ENCODE results near the gene EIF2S3. TPM values are rescaled to one million over a fixed set of nuclear protein-coding genes. Genes with fewer than 3 reads are reported as not detected.

Gene EIF2S3
- total and polyA plus RNA-seq, 2 of the 13 experiments (the other 11 are each of a cell fraction or from before 2014, with no cell fraction given): 61.0 to 183 TPM

GRCh38 chrX:24054182-24055042, at the start of gene EIF2S3 (continued):
- TF ChIP-seq ZNF749 (CRISPR knock-in tag; IDR thresholded peaks at IDR 0.05; ENCODE audit: borderline replicate concordance) (0 out of 2 replicates have a peak, but pooled peaks have one; percentile 28), GABPA (IDR thresholded peaks at IDR 0.05; ENCODE audit: low read depth, low read length) (peak; percentile 70), GABPA (CRISPR knock-in tag; IDR thresholded peaks at IDR 0.05; ENCODE audit: low read depth) (peak; percentile 92), ZNF816 (CRISPR knock-in tag; IDR thresholded peaks at IDR 0.05; ENCODE audit: borderline replicate concordance) (no peak), BCL6 (CRISPR knock-in tag; IDR thresholded peaks at IDR 0.05) (peak; percentile 86), ATF4 (CRISPR knock-in tag; IDR thresholded peaks at IDR 0.05) (peak in 1 of 2 experiments; percentile 98; a peak in 2 of 4 replicates), ZBTB14 (CRISPR knock-in tag; IDR thresholded peaks at IDR 0.05) (peak; percentile 52; the same call in 1 of the 2 replicates), ZNF350 (CRISPR knock-in tag; IDR thresholded peaks at IDR 0.05; ENCODE audit: borderline replicate concordance, low read depth) (peak; percentile 45; the same call in 1 of the 2 replicates), ATF7-NPFF (CRISPR knock-in tag; IDR thresholded peaks at IDR 0.05; ENCODE audit: low read depth) (no peak), GPBP1L1 (CRISPR knock-in tag; IDR thresholded peaks at IDR 0.05) (no peak), HNF4G (IDR thresholded peaks at IDR 0.05; ENCODE audit: borderline replicate concordance, low read depth, low read length) (peak; percentile 29; the same call in 1 of the 2 replicates), HNF4G (CRISPR knock-in tag; IDR thresholded peaks at IDR 0.05; ENCODE audit: borderline replicate concordance, low read depth) (no peak), SP1 (IDR thresholded peaks at IDR 0.05) (no peak), SP1 (CRISPR knock-in tag; IDR thresholded peaks at IDR 0.05) (0 out of 2 replicates have a peak, but pooled peaks have one; percentile 29), FOSL2 (CRISPR knock-in tag; IDR thresholded peaks at IDR 0.05) (peak; percentile 5; the same call in 1 of the 2 replicates), PRDM15 (CRISPR knock-in tag; IDR thresholded peaks at IDR 0.05) (peak; percentile 51; the same call in 1 of the 2 replicates), ZFY (CRISPR knock-in tag; IDR thresholded peaks at IDR 0.05) (peak; percentile 57; the same call in 1 of the 2 replicates), PHF20 (CRISPR knock-in tag; IDR thresholded peaks at IDR 0.05) (peak; percentile 66), ELF1 (CRISPR knock-in tag; IDR thresholded peaks at IDR 0.05) (peak; percentile 35; the same call in 1 of the 2 replicates), TFAP4 (IDR thresholded peaks at IDR 0.05; ENCODE audit: borderline replicate concordance, low read depth) (peak; percentile 60; the same call in 1 of the 2 replicates), RBM39 (IDR thresholded peaks at IDR 0.05; ENCODE audit: low read depth, low read length, poor library complexity, severe bottlenecking) (peak; percentile 31)
